ENCODE data around the gene ERVK3-1.
"Not testable (repeated sequence)": the region's sequence is repeated elsewhere in the genome, so short reads cannot be mapped to it uniquely, and the experiment has no call there.

The ERVK3-1 gene

DNA sequence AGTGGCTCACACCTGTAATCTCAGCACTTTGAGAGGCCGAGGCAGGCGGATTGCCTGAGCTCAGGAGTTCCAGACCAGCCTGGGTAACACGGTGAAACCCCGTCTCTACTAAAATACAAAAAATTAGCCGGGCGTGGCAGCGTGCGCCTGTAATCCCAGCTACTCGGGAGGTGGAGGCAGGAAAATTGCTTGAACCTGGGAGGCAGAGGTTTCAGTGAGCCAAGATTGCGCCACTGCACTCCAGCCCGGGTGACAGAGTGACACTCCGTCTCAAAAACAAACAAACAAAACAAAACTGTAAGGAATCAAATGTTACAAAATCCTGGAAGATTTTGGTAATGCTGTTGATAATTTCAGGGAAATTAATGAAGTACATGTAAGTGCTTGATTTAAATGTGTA lies 42.9 kb downstream of the ERVK3-1 start:
- no CpG with 5 or more reads among the region's 12 CpGs for WGBS, 2 donors (ENCODE audit: extremely low coverage in 2 of 2, insufficient read length in 2 of 2, insufficient replicate concordance in 1 of 2)
- Histone ChIP-seq H2AFZ (ENCODE audit: low read length) (peak overlapping the region; percentile 100), H3K4me2 (ENCODE audit: insufficient read depth, low read length, poor library complexity, severe bottlenecking) (peak overlapping the region; percentile 96), H3K27me3 (ENCODE audit: control insufficient read depth in 3 of 3, insufficient read depth in 3 of 3, low read depth in 1 of 3, low read length in 3 of 3) (peaks cover 4 to 12% (median 10%) of the 10 kb centered on the region in 3 experiments), H3K4me3 (ENCODE audit: low read length in 2 of 2) (peak overlapping the region; percentile 53 to 97)
- not testable (repeated sequence) for DNase-seq (ENCODE audit: low spot score); H3K9me3 ChIP-seq (replicated peaks in 1 of 2; ENCODE audit: control insufficient read depth in 2 of 2, insufficient read depth in 1 of 2, low read depth in 1 of 2, low read length in 2 of 2); H4K91ac ChIP-seq (ENCODE audit: low read depth, low read length, poor library complexity); H4K8ac ChIP-seq (ENCODE audit: low read depth, low read length); H3K27ac ChIP-seq (replicated peaks; ENCODE audit: low read length); H3K4me1 ChIP-seq (ENCODE audit: control insufficient read depth in 2 of 2, insufficient read depth in 1 of 2, low read depth in 1 of 2, low read length in 2 of 2); H3K23ac ChIP-seq (ENCODE audit: low read depth, low read length, poor library complexity); H2BK12ac ChIP-seq (ENCODE audit: low read length); H3K79me1 ChIP-seq (ENCODE audit: low read depth, low read length); H2AK5ac ChIP-seq (ENCODE audit: low read depth, low read length); H3K18ac ChIP-seq (ENCODE audit: low read length); H2BK120ac ChIP-seq (ENCODE audit: low read depth, low read length); H2BK15ac ChIP-seq (ENCODE audit: low read length); H3K9ac ChIP-seq (ENCODE audit: low read depth, low read length, poor library complexity); H3K14ac ChIP-seq (ENCODE audit: low read length); H3K36me3 ChIP-seq (replicated peaks in 1 of 2; ENCODE audit: control insufficient read depth in 2 of 2, insufficient read depth in 2 of 2, low read length in 2 of 2); H3K4ac ChIP-seq (ENCODE audit: low read length); H2BK5ac ChIP-seq (ENCODE audit: low read length)

DNA sequence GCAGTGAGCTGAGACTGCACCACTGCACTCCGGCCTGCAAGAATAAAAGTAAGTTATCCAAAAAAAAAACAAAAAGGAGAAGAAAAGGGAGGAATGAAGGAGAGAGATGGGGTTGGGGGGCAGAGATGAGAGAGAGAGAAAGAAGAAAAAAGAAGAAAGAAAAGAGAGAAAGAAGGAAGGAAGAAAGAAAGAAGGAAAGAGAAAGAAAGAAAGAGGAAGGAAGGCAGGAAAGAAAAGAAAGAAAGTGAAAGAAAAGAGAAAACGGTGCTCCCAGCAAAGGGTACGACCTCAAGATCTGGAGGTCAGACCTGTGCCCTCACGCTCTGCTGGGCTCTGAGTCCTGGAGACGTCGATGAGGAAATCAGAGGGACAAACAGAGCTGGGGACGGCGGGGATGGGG lies 44.4 kb downstream of the ERVK3-1 start:
- H4K8ac ChIP-seq (ENCODE audit: low read depth, low read length) = no peak overlapping the region
- H3K79me1 ChIP-seq (ENCODE audit: low read depth, low read length) = peaks cover 3% of the 10 kb centered on the region
- DNase-seq (ENCODE audit: low spot score) = no peak
- H3K18ac ChIP-seq (ENCODE audit: low read length) = no peak overlapping the region
- no peak overlapping the region for H2AFZ ChIP-seq (ENCODE audit: low read length)
- no peak overlapping the region for H3K4me3 ChIP-seq (ENCODE audit: low read length in 2 of 2)
- no peak overlapping the region for H3K4me2 ChIP-seq (ENCODE audit: insufficient read depth, low read length, poor library complexity, severe bottlenecking)
- H3K4ac ChIP-seq (ENCODE audit: low read length) = no peak overlapping the region
- H3K14ac ChIP-seq (ENCODE audit: low read length) = no peak overlapping the region
- H2BK15ac ChIP-seq (ENCODE audit: low read length) = no peak overlapping the region
- H3K23ac ChIP-seq (ENCODE audit: low read depth, low read length, poor library complexity) = no peak overlapping the region
- H3K4me1 ChIP-seq (ENCODE audit: control insufficient read depth in 2 of 2, insufficient read depth in 1 of 2, low read depth in 1 of 2, low read length in 2 of 2) = peaks cover 0 to 3% of the 10 kb centered on the region in 2 donors
- no peak overlapping the region for H2AK5ac ChIP-seq (ENCODE audit: low read depth, low read length)
- no peaks in the 10 kb centered on the region for H3K9me3 ChIP-seq (replicated peaks in 1 of 2; ENCODE audit: control insufficient read depth in 2 of 2, insufficient read depth in 1 of 2, low read depth in 1 of 2, low read length in 2 of 2)
- no peak overlapping the region for H3K27ac ChIP-seq (replicated peaks; ENCODE audit: low read length)
- peaks cover 4 to 12% (median 10%) of the 10 kb centered on the region in 3 experiments for H3K27me3 ChIP-seq (ENCODE audit: control insufficient read depth in 3 of 3, insufficient read depth in 3 of 3, low read depth in 1 of 3, low read length in 3 of 3)
- peaks cover 2 to 10% of the 10 kb centered on the region in 2 donors for H3K36me3 ChIP-seq (replicated peaks in 1 of 2; ENCODE audit: control insufficient read depth in 2 of 2, insufficient read depth in 2 of 2, low read length in 2 of 2)
- no peak overlapping the region for H4K91ac ChIP-seq (ENCODE audit: low read depth, low read length, poor library complexity)
- H3K9ac ChIP-seq (ENCODE audit: low read depth, low read length, poor library complexity) = no peak overlapping the region
- no peak overlapping the region for H2BK12ac ChIP-seq (ENCODE audit: low read length)
- no CpG with 5 or more reads among the region's 8 CpGs for WGBS, 2 donors (ENCODE audit: extremely low coverage in 2 of 2, insufficient read length in 2 of 2, insufficient replicate concordance in 1 of 2)
- H2BK120ac ChIP-seq (ENCODE audit: low read depth, low read length) = no peak overlapping the region
- H2BK5ac ChIP-seq (ENCODE audit: low read length) = no peak overlapping the region

DNA sequence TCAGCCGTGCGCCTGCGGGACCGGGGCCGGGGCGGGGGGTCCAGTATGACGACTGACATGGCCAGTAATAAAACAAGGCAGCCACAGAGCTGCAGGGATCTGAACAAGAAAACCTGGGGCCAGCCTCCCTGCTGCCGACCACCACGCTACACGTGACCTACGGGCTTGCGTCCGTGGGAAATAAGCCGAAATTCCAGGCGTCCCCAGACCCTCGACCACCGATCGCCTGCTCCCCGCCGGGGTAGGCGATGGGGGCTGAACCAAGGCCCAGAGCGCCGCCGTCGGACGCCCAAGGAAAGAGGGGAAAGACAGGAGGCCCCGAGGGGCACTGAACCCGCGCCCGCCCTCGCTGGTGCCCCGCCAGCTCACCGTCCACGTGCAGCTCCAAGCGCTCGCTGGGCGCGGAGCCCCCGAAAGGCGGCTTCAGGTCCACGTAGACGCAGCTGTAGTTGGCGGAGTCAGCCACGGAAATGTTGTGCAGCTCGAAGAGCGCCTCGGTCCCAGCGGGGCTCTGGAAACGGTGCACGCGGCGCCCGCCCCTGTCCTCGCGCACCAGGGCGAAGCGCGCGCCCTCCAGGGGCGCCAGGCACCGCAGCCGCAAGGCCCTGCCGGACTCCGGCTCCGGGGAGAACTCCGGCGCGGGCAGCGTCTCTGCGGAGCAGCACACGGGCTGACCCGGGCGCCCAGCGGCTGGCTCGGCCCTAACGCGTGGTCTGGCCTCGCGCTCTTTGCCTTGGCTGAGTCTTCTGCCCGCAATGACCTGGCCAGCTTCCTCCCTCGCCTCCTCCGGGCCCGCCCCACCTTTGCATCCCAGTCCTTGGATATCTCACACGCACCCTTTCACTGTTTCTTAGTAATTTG lies 45.1 kb downstream of the ERVK3-1 start:
- H3K9ac ChIP-seq (ENCODE audit: low read depth, low read length, poor library complexity) = no peak overlapping the region
- H3K36me3 ChIP-seq (replicated peaks in 1 of 2; ENCODE audit: control insufficient read depth in 2 of 2, insufficient read depth in 2 of 2, low read length in 2 of 2) = peaks cover 2 to 15% of the 10 kb centered on the region in 2 donors
- peaks cover 3% of the 10 kb centered on the region for H3K79me1 ChIP-seq (ENCODE audit: low read depth, low read length)
- WGBS, 2 donors (ENCODE audit: extremely low coverage in 2 of 2, insufficient read length in 2 of 2, insufficient replicate concordance in 1 of 2) = no CpG with 5 or more reads among the region's 84 CpGs
- peaks cover 0 to 3% of the 10 kb centered on the region in 2 donors for H3K4me1 ChIP-seq (ENCODE audit: control insufficient read depth in 2 of 2, insufficient read depth in 1 of 2, low read depth in 1 of 2, low read length in 2 of 2)
- H3K9me3 ChIP-seq (replicated peaks in 1 of 2; ENCODE audit: control insufficient read depth in 2 of 2, insufficient read depth in 1 of 2, low read depth in 1 of 2, low read length in 2 of 2) = no peaks in the 10 kb centered on the region
- H3K27me3 ChIP-seq (ENCODE audit: control insufficient read depth in 3 of 3, insufficient read depth in 3 of 3, low read depth in 1 of 3, low read length in 3 of 3) = peaks cover 4 to 12% (median 10%) of the 10 kb centered on the region in 3 experiments
- no peak overlapping the region for H2BK5ac ChIP-seq (ENCODE audit: low read length)
- no peak overlapping the region for H2AFZ ChIP-seq (ENCODE audit: low read length)
- H2BK12ac ChIP-seq (ENCODE audit: low read length) = no peak overlapping the region
- no peak overlapping the region for H3K27ac ChIP-seq (replicated peaks; ENCODE audit: low read length)
- no peak overlapping the region for H2BK120ac ChIP-seq (ENCODE audit: low read depth, low read length)
- H4K8ac ChIP-seq (ENCODE audit: low read depth, low read length) = no peak overlapping the region
- no peak overlapping the region for H3K14ac ChIP-seq (ENCODE audit: low read length)
- H2BK15ac ChIP-seq (ENCODE audit: low read length) = no peak overlapping the region
- no peak overlapping the region for H3K4me2 ChIP-seq (ENCODE audit: insufficient read depth, low read length, poor library complexity, severe bottlenecking)
- DNase-seq (ENCODE audit: low spot score) = no peak
- no peak overlapping the region for H3K23ac ChIP-seq (ENCODE audit: low read depth, low read length, poor library complexity)
- H2AK5ac ChIP-seq (ENCODE audit: low read depth, low read length) = no peak overlapping the region
- no peak overlapping the region for H3K4ac ChIP-seq (ENCODE audit: low read length)
- H4K91ac ChIP-seq (ENCODE audit: low read depth, low read length, poor library complexity) = no peak overlapping the region
- no peak overlapping the region for H3K18ac ChIP-seq (ENCODE audit: low read length)
- no peak overlapping the region for H3K4me3 ChIP-seq (ENCODE audit: low read length in 2 of 2)

DNA sequence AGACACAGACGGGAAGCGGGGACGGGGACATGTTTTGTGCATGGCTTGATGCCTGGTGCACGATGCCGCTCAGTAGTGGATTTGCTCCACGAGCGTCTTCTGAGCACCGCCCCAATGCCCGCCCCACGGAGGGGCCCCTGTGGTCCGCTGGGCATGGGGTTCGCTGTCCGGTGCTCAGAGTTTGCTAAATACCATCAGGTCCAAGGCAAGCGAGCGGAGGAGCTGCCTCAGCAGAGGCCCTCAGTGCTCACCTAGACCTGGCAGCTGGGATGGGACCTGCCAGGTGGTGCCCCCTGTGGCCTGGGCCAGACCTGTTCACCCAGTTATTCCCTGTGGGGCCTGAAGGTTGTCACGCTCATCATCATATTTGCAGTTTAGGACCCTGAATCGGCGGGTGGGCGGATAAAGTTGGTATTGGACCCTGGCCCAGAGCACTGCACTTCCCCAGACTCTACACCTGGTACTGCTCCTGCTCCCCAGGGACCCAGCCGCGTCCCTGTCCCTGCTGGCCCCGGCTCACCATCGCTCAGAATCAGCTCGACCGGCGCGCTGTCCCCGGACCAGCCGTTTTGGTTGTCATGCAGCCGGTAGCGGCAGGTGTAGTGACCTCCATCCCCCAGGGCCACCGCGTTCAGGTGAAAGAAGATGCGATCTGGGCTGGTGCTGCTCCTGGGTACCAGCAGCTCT lies 45.8 kb downstream of the ERVK3-1 start:
- Histone ChIP-seq H2AFZ (ENCODE audit: low read length) (no peak overlapping the region), H3K27me3 (ENCODE audit: control insufficient read depth in 3 of 3, insufficient read depth in 3 of 3, low read depth in 1 of 3, low read length in 3 of 3) (peaks cover 4 to 10% (median 9%) of the 10 kb centered on the region in 3 experiments), H3K4me3 (ENCODE audit: low read length in 2 of 2) (no peak overlapping the region), H3K18ac (ENCODE audit: low read length) (no peak overlapping the region), H3K14ac (ENCODE audit: low read length) (no peak overlapping the region), H2BK12ac (ENCODE audit: low read length) (no peak overlapping the region), H3K27ac (replicated peaks; ENCODE audit: low read length) (no peak overlapping the region), H3K9ac (ENCODE audit: low read depth, low read length, poor library complexity) (no peak overlapping the region), H3K4ac (ENCODE audit: low read length) (no peak overlapping the region), H3K23ac (ENCODE audit: low read depth, low read length, poor library complexity) (no peak overlapping the region), H4K91ac (ENCODE audit: low read depth, low read length, poor library complexity) (no peak overlapping the region), H3K36me3 (replicated peaks in 1 of 2; ENCODE audit: control insufficient read depth in 2 of 2, insufficient read depth in 2 of 2, low read length in 2 of 2) (peaks cover 4 to 22% of the 10 kb centered on the region in 2 donors), H3K9me3 (replicated peaks in 1 of 2; ENCODE audit: control insufficient read depth in 2 of 2, insufficient read depth in 1 of 2, low read depth in 1 of 2, low read length in 2 of 2) (no peaks in the 10 kb centered on the region), H2BK15ac (ENCODE audit: low read length) (no peak overlapping the region), H2BK5ac (ENCODE audit: low read length) (no peak overlapping the region), H4K8ac (ENCODE audit: low read depth, low read length) (no peak overlapping the region), H3K4me2 (ENCODE audit: insufficient read depth, low read length, poor library complexity, severe bottlenecking) (no peak overlapping the region), H3K79me1 (ENCODE audit: low read depth, low read length) (peaks cover 3% of the 10 kb centered on the region), H2AK5ac (ENCODE audit: low read depth, low read length) (peak overlapping the region; percentile 56), H3K4me1 (ENCODE audit: control insufficient read depth in 2 of 2, insufficient read depth in 1 of 2, low read depth in 1 of 2, low read length in 2 of 2) (peaks cover 0 to 3% of the 10 kb centered on the region in 2 donors), H2BK120ac (ENCODE audit: low read depth, low read length) (no peak overlapping the region)
- DNase-seq (ENCODE audit: low spot score) = no peak
- no CpG with 5 or more reads among the region's 34 CpGs for WGBS, 2 donors (ENCODE audit: extremely low coverage in 2 of 2, insufficient read length in 2 of 2, insufficient replicate concordance in 1 of 2)

Measured in neuronal stem cell (in vitro differentiated cells).